Measurements from ENCODE around the gene MAL.
A peak's percentile ranks its signal among the peaks of the same experiment; 100 is the strongest.

MAL gene

DNA sequence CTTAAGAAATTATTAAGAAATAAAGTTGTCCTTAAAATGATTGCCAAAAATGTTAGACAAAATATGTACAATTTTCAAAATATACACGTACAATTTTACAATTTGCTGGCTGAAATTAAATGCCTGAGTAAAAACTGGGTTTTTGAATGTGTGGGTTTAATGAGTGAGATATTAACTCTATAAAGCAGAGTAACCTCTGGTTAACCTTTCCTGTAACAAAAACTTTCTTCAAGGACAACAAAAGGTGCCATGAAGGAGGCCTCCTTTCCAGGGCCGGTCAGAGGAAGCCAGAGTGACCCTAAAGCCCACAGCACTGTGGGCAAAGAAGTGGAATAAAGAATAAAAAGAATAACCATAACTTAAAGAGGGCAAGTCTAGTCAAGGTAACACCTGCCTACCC, 16.5 kb upstream of the MAL start:
- DNase-seq (ENCODE audit: insufficient read length), result no peak
- FAIRE-seq, result no peak
- TF ChIP-seq TAF1 (IDR thresholded peaks at IDR 0.05; ENCODE audit: borderline replicate concordance, low read depth, low read length) (no peak), POLR2AphosphoS5 (IDR thresholded peaks at IDR 0.05; ENCODE audit: low read depth, low read length) (no peak), POLR2A (IDR thresholded peaks at IDR 0.05; ENCODE audit: low read depth, low read length) (no peak)

DNA sequence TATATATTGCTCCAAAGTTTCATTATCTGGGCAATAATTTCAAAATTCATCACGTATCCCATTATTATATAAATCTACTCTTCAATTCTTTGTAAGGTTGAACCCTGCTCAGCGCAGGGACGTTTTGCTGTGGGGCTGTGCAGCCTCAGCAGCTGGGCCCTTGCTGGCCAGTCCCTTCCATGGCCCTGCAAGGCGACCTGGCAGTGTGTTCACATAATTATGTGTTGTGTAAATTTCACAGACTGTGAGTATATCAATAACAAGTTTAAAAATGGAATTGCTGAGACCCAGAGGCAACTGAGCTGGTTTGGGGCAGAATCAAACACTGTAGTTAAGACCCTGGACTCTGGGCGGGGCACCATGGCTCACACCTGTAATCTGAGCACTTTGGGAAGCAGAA, 16.1 kb upstream of the MAL start:
- DNase-seq (ENCODE audit: insufficient read length) (no peak), FAIRE-seq (no peak)
- TF ChIP-seq POLR2AphosphoS5 (IDR thresholded peaks at IDR 0.05; ENCODE audit: low read depth, low read length), result no peak
- TF ChIP-seq POLR2A (IDR thresholded peaks at IDR 0.05; ENCODE audit: low read depth, low read length), result no peak
- TF ChIP-seq TAF1 (IDR thresholded peaks at IDR 0.05; ENCODE audit: borderline replicate concordance, low read depth, low read length), result no peak

DNA sequence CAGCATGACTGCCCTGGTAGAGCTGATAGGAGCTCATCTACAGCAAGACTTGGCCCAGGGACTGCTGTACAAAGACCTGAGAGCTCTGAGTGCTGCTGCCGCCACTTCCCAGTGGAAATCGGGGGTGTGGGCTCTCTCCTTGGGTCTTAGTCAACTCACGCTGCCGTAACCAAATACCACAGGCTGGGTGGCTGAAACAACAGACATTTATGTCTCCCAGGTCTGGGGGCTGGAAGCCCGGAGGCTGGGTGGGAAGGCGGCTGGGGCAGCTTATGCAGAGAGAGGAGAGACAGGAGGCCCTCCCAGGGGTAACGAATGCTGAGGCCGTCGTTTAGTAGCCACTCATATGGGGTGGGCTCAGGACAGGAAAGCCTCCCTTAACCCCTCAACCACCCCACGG, 15.4 kb upstream of the MAL start:
- TF ChIP-seq POLR2A (IDR thresholded peaks at IDR 0.05; ENCODE audit: low read depth, low read length) (no peak), POLR2AphosphoS5 (IDR thresholded peaks at IDR 0.05; ENCODE audit: low read depth, low read length) (no peak), TAF1 (IDR thresholded peaks at IDR 0.05; ENCODE audit: borderline replicate concordance, low read depth, low read length) (no peak)
- no peak for DNase-seq (ENCODE audit: insufficient read length)
- FAIRE-seq, result no peak

DNA sequence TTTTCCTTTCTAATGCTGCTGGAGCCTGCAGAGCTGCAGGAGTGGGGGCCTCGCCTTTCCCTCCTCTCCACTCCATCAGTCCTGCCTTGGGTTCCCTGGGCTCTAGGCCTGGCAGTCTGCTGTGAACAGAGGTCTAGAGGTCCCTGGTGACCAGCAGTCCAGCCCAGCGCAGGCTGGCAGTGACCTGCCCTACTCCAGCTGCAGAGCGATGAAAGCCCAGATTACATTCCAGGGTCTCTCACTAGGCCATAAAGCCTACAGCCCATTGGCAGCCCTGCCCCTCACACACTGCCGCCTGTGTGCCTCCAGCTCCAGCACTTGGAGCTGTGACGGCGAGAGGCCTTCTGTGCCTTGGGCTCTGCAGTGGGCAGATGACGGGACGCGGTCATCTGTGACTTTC, 14.8 kb upstream of the MAL start:
- DNase-seq (ENCODE audit: insufficient read length), result no peak
- TF ChIP-seq TAF1 (IDR thresholded peaks at IDR 0.05; ENCODE audit: borderline replicate concordance, low read depth, low read length) (no peak), POLR2A (IDR thresholded peaks at IDR 0.05; ENCODE audit: low read depth, low read length) (no peak), POLR2AphosphoS5 (IDR thresholded peaks at IDR 0.05; ENCODE audit: low read depth, low read length) (no peak)
- FAIRE-seq, result no peak

DNA sequence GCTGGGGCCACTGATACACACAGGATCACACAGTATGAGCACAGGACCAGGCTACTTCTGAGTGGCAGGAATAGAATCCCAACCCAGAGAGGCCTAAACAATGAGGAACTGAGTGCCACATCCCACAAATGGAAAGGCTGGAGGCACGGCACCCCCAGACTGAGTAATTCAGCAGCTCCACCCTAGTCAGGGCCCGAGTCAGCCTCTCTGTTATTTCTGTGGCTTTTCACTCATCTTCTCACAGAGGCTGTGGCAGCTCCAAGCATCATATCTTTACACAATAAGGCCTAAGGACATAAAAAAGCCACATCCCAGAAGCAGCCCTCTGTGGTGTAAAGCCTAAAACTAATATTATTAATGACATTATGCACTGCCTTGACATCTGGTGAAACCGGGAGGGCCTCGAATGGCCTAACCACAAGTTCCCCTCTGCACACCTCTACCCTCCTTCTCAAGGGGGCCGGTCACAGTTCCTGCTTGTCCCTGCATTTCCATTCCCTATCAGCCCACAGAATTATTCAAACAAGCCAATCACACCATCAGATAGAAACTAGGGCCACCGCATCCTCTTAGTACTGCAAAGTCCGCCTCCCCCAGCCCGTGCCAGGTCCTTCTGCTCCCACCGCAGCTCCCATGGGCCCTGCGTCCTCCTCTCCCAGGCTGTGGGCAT, 12.5 kb upstream of the MAL start:
- DNase-seq (ENCODE audit: insufficient read length), result peak; percentile 46
- FAIRE-seq, result peak; percentile 76
- no peak for TF ChIP-seq TAF1 (IDR thresholded peaks at IDR 0.05; ENCODE audit: borderline replicate concordance, low read depth, low read length)
- no peak for TF ChIP-seq POLR2A (IDR thresholded peaks at IDR 0.05; ENCODE audit: low read depth, low read length)
- no peak for TF ChIP-seq POLR2AphosphoS5 (IDR thresholded peaks at IDR 0.05; ENCODE audit: low read depth, low read length)

DNA sequence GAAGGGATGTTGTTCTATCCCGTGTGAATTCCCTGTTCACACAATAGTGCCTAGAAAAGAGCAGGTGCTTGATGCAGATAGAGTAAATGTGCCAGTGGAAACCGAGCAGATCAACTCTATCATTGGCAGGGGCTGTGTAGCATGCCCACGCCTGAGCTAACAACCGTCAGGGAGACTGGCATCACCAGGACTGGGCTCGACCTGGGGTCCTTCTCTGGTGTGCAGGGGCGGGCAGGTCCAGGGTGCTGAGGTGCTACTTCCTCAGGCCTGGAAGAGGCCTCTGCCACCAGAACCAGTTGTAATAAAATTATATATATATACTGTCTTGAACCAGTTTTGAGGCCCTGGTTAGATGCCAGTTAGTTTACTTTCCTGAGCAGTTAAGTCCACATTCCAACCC, 11.8 kb upstream of the MAL start:
- TF ChIP-seq POLR2AphosphoS5 (IDR thresholded peaks at IDR 0.05; ENCODE audit: low read depth, low read length), result no peak
- TF ChIP-seq POLR2A (IDR thresholded peaks at IDR 0.05; ENCODE audit: low read depth, low read length), result no peak
- no peak for TF ChIP-seq TAF1 (IDR thresholded peaks at IDR 0.05; ENCODE audit: borderline replicate concordance, low read depth, low read length)
- DNase-seq (ENCODE audit: insufficient read length), result no peak
- no peak for FAIRE-seq

DNA sequence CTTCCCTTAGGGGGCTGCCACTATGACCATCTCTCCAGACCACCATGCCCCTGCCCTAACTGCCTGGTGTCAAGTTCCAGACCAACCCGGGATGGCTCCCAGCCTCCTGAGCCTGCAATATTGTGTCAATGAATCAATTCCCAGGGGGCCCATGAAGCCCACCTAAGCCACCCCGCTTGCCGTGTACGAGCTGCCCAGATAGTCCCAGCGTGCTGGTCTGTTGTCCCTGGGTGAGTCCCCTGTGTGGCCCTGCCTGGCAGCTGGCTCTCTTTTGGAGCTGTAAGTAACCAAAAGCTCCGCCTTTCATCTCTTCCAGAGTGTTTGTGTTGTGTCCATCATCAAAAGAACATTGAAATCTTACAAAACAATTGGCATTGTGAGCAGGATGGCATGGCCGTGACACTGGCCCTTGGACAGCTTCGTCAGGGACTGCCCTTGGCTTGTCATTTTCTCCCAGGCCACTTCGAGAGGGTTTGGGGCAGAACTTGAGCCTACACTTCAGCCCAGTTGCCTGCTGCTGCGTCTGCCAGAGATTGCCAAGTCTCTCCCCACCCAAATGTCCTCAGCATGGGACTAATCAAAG, 11.3 kb upstream of the MAL start:
- TF ChIP-seq POLR2A (IDR thresholded peaks at IDR 0.05; ENCODE audit: low read depth, low read length) (no peak), TAF1 (IDR thresholded peaks at IDR 0.05; ENCODE audit: borderline replicate concordance, low read depth, low read length) (no peak), POLR2AphosphoS5 (IDR thresholded peaks at IDR 0.05; ENCODE audit: low read depth, low read length) (no peak)
- DNase-seq (ENCODE audit: insufficient read length) (no peak), FAIRE-seq (no peak)

DNA sequence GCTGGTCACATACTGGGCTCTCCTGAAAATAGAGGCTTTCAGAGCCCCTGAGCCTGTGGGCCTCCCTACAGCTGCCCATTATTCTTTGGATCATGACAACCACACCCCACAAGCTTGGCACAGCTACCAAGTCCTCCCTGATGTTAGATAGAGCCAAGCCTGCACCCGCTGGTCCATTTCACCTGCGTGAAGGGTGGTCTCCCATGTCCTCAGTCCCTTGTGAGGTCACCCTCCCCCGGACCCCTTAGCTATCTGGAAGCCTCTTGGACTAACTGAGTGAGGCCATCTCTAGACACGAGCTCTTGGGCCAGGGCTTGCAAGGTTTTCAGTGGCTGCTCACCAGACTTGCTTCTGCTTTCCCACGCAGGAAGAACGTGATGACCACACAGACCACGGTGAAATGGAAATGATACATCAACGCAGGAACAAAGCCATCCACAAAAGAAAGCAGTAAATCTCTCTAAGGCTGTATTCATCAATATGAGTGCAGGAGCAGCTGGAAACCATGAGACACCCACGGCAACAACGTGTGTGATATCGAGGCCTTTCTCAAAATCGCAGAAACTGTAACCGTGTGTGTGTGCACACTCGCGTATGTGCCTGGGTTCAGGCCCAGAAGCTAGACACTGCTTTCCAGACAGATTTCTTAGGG, 10.1 kb upstream of the MAL start:
- DNase-seq (ENCODE audit: insufficient read length) (no peak), FAIRE-seq (no peak)
- no peak for TF ChIP-seq TAF1 (IDR thresholded peaks at IDR 0.05; ENCODE audit: borderline replicate concordance, low read depth, low read length)
- no peak for TF ChIP-seq POLR2A (IDR thresholded peaks at IDR 0.05; ENCODE audit: low read depth, low read length)
- TF ChIP-seq POLR2AphosphoS5 (IDR thresholded peaks at IDR 0.05; ENCODE audit: low read depth, low read length), result no peak

DNA sequence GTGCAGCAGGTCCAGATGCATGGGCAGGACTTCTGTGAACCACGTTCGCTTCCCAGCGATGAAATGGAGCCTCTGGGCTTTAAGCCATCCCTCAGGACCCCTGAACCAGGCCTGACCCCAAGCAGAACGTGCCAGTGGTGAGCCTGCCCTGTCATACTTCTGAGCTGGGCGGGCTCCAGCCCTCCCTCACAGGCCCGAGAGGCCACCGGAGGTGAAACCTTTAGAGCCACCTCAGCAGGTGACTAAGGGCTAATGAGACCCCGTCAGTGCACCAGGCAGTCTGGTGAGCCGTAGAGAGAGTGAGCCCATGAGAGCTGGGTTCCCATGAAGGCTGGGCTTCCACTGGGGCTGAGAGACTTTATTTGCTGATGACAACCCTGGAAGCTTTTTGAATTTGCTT, 8.9 kb upstream of the MAL start:
- no peak for FAIRE-seq
- no peak for DNase-seq (ENCODE audit: insufficient read length)
- TF ChIP-seq TAF1 (IDR thresholded peaks at IDR 0.05; ENCODE audit: borderline replicate concordance, low read depth, low read length) (no peak), POLR2A (IDR thresholded peaks at IDR 0.05; ENCODE audit: low read depth, low read length) (no peak), POLR2AphosphoS5 (IDR thresholded peaks at IDR 0.05; ENCODE audit: low read depth, low read length) (no peak)

DNA sequence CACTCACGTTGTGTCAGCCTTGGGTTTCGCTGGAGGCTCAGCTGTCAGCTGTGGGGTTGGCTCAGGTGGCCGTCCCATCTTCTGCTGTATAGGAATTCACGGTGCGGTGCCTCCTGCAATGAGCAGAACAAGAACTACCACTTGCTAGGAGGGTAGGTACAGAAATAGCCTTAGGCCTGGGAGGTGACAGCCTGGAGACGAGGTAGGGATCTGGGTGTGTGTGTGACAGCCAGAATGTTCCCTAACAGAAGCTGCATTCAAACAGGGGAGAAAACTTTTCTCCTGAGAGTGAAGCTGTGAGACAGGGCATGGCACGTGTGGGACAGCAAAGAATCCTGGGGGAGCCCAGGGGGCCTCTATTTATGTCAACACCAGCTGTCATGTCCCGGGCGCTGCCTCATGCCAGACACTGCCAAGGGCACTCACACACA, 8.4 kb upstream of the MAL start:
- no peak for DNase-seq (ENCODE audit: insufficient read length)
- TF ChIP-seq POLR2A (IDR thresholded peaks at IDR 0.05; ENCODE audit: low read depth, low read length) (no peak), POLR2AphosphoS5 (IDR thresholded peaks at IDR 0.05; ENCODE audit: low read depth, low read length) (no peak), TAF1 (IDR thresholded peaks at IDR 0.05; ENCODE audit: borderline replicate concordance, low read depth, low read length) (no peak)

DNA sequence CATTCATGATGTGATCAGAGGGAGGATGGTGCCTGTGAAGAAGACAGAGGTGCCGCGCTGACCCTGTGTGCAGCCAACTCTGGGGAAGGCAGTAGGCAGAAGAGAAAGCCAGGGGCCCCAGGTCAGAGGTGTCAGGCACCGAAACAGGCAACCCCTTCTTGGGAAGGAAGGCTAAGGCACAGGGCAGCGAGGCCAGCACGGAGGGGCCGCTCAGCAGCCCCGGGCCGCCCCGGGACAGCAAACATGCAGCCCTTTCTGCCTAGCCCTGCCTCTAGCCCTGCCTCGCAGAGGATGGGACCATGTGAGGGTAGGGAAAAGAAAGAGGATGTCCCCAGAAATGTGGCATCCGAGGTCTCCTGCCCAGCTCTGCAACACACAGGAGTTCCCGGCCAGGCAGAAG, 7.7 kb upstream of the MAL start:
- DNase-seq (ENCODE audit: insufficient read length) (no peak), FAIRE-seq (no peak)
- TF ChIP-seq POLR2AphosphoS5 (IDR thresholded peaks at IDR 0.05; ENCODE audit: low read depth, low read length) (no peak), TAF1 (IDR thresholded peaks at IDR 0.05; ENCODE audit: borderline replicate concordance, low read depth, low read length) (no peak), POLR2A (IDR thresholded peaks at IDR 0.05; ENCODE audit: low read depth, low read length) (no peak)

More for the DNA sequence above, 8.4 kb upstream of the MAL start:
- FAIRE-seq, result no peak

DNA sequence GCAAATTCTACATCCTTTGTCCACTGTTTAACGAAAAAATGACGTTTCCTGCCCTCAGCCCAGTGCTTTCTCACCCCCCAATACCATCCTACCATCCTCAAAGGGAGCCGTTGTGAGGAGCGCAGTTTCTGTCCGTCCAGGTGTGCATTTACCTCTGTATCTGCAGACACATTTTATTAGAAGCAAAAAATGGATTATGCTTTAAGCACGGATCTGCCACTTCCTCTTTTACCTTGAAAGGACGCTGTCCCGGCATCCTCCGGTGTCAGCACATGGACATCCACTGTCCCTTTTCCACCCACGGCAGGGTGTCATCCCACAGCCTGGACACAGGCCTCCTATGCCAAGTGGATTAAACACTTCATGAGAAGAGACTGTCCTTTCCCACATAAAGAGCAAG, 7.2 kb upstream of the MAL start:
- TF ChIP-seq POLR2AphosphoS5 (IDR thresholded peaks at IDR 0.05; ENCODE audit: low read depth, low read length), result no peak
- DNase-seq (ENCODE audit: insufficient read length) (no peak), FAIRE-seq (no peak)

Data from GM12892 (cell line).